HEK293T (cell line): ENCODE measurements around the gene RHBDL1.

Experiments
- ARNT ChIP-seq: fragments of 450-650 bp; IDR thresholded peaks from 2 replicates; pipeline ENCODE4 v1.6.1; 2017; ENCODE audit warnings: mild to moderate bottlenecking
- BHLHE40 ChIP-seq: fragments of 450-650 bp; IDR thresholded peaks from 2 replicates; pipeline ENCODE4 v1.6.1; 2016; ENCODE audit warnings: mild to moderate bottlenecking, moderate library complexity, borderline replicate concordance
- ELF4 ChIP-seq: fragments of 450-650 bp; IDR thresholded peaks from 2 replicates; pipeline ENCODE4 v1.6.1; 2017; ENCODE audit warnings: antibody characterized with exemption
- FOXA1 ChIP-seq: fragments of 450-650 bp; IDR thresholded peaks from 2 replicates; pipeline ENCODE4 v1.6.1; 2016; ENCODE audit warnings: mild to moderate bottlenecking
- FOXK2 ChIP-seq: fragments of 450-650 bp; IDR thresholded peaks from 2 replicates; pipeline ENCODE4 v1.6.1; 2016; ENCODE audit warnings: mild to moderate bottlenecking
- FOXM1 ChIP-seq: fragments of 450-650 bp; IDR thresholded peaks from 2 replicates; pipeline ENCODE4 v1.6.1; 2017; ENCODE audit warnings: mild to moderate bottlenecking, borderline replicate concordance
- HDGF ChIP-seq: fragments of 450-650 bp; IDR thresholded peaks from 2 replicates; pipeline ENCODE4 v1.6.1; 2017; ENCODE audit warnings: antibody characterized with exemption, borderline replicate concordance
- LEF1 ChIP-seq: fragments of 450-650 bp; IDR thresholded peaks from 2 replicates; pipeline ENCODE4 v1.6.1; 2017; ENCODE audit warnings: mild to moderate bottlenecking, borderline replicate concordance
- PKNOX1 ChIP-seq: fragments of 450-650 bp; IDR thresholded peaks from 2 replicates; pipeline ENCODE4 v1.6.1; 2016
- SP1 ChIP-seq: fragments of 450-650 bp; IDR thresholded peaks from 2 replicates; pipeline ENCODE4 v1.6.1; 2017
- SUZ12 ChIP-seq: fragments of 450-650 bp; IDR thresholded peaks from 2 replicates; pipeline ENCODE4 v1.6.1; 2016; ENCODE audit warnings: mild to moderate bottlenecking
- TARDBP ChIP-seq: fragments of 450-650 bp; IDR thresholded peaks from 2 replicates; pipeline ENCODE4 v1.6.1; 2016

GRCh38 chr16:714079-714478, 38.6 kb downstream of the RHBDL1 start:
- no peak for TF ChIP-seq SP1
- TF ChIP-seq LEF1: no peak
- no peak for TF ChIP-seq TARDBP
- no peak for TF ChIP-seq FOXA1
- no peak for TF ChIP-seq SUZ12
- TF ChIP-seq FOXK2: no peak
- TF ChIP-seq ELF4: no peak
- TF ChIP-seq FOXM1: no peak
- no peak for TF ChIP-seq HDGF
- TF ChIP-seq BHLHE40: no peak
- TF ChIP-seq ARNT: no peak
- TF ChIP-seq PKNOX1: no peak
